Activated naive CD8-positive, alpha-beta T cell treated with anti-CD3 and anti-CD28 coated beads for 36 hours (primary cell): Measurements from ENCODE around the gene IZUMO1. TPM values are rescaled to one million over a fixed set of nuclear protein-coding genes. Genes with fewer than 3 reads are reported as not detected.
A peak's percentile ranks its signal among the peaks of the same experiment; 100 is the strongest.
"Not testable (repeated sequence)": the region's sequence is repeated elsewhere in the genome, so short reads cannot be mapped to it uniquely, and the experiment has no call there.

Experiments used
- DNase-seq: peaks from one replicate; pipeline ENCODE4 v3.0.0; 2021
- H3K27ac Mint-ChIP-seq: one replicate; pipeline ENCODE4 v1.8.0; 2022; ENCODE audit warnings: mild to moderate bottlenecking, moderate library complexity, mixed read lengths
- H3K27me3 Mint-ChIP-seq: one replicate; pipeline ENCODE4 v1.8.0; 2022; ENCODE audit warnings: mild to moderate bottlenecking, mixed read lengths
- H3K36me3 Mint-ChIP-seq: one replicate; pipeline ENCODE4 v1.8.0; 2021; ENCODE audit warnings: mild to moderate bottlenecking, mixed read lengths
- H3K4me1 Mint-ChIP-seq: one replicate; pipeline ENCODE4 v1.8.0; 2021; ENCODE audit warnings: mixed read lengths
- H3K4me3 Mint-ChIP-seq: one replicate; pipeline ENCODE4 v1.8.0; 2022; ENCODE audit warnings: mild to moderate bottlenecking, moderate library complexity, mixed read lengths
- H3K9me3 Mint-ChIP-seq: one replicate; pipeline ENCODE4 v1.8.0; 2022; ENCODE audit warnings: mixed read lengths
- total RNA-seq, 2 experiments: library from RNA; stranded (reverse); gene quantifications; one replicate each; pipeline ENCODE4 v1.2.3, GENCODE V29; 2021

IZUMO1 gene
- total RNA-seq, 2 experiments from 2014 or later: not detected

DNA sequence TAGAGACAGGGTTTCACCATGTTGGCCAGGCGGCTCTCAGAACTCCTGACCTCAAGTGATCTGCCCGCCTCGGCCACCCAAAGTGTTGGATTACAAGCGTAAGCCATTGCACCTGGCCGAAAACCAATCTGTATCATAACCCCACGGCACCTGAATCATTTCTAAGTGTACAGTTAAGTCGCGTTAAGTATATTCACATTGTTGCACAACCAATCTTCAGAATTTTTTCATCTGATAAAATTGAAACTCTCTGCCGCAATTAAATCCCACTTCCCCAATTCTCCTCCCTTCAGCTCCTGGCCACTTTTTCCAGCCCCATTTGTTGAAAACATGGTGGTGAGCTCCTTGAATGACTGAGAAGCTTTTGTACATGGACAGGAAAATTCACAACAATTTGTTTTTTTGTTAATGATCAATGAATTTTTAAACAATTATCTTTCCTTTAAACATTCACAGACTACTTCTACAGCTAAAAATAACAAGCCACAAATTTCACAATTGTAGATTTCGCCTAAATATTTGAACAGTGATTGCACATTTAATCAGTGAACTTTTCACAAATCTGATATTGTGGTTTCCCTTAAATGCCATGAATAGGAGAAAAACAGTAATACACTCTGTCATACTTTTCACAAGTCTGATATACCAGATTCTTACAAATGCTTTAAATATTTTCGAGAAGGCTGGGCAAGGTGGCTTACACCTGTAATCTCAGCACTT lies 22.4 kb upstream of the IZUMO1 start:
- H3K27me3 Mint-ChIP-seq: peaks cover 10% of the 10 kb centered on the region
- H3K4me1 Mint-ChIP-seq: no peaks in the 10 kb centered on the region
- H3K9me3 Mint-ChIP-seq: no peaks in the 10 kb centered on the region
- no peak overlapping the region for H3K27ac Mint-ChIP-seq
- no peak overlapping the region for H3K4me3 Mint-ChIP-seq
- H3K36me3 Mint-ChIP-seq: no peaks in the 10 kb centered on the region
- DNase-seq: no peak

DNA sequence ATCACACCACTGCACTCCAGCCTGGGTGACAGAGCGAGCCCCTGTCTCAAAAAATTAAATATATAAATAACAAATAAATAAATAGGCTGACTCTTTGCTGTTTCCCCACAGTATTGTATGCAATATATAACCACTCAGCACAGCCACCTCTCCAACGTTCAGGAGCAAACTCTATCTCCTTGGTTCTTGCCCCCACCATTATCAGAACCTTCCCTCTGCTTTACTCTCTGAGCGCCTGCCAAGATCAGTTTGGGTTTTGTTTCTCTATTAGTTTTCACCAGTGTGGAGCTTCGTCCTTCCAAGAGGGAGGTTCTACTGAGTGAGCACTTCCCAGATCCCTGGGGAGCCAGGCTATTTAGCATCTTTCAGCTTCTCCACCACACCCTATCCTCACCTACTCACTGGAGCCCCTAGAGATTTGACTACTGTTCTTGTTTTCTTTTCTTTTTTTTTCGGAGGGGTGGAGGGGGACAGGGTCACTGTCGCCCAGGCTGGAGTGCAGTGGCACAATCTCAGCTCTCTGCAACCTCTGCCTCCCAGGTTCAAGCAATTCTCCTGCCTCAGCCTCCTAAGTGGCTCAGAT lies 21.6 kb upstream of the IZUMO1 start:
- H3K27me3 Mint-ChIP-seq: peaks cover 10% of the 10 kb centered on the region
- H3K36me3 Mint-ChIP-seq, H3K27ac Mint-ChIP-seq, H3K9me3 Mint-ChIP-seq, H3K4me3 Mint-ChIP-seq, DNase-seq, H3K4me1 Mint-ChIP-seq: not testable (repeated sequence)

DNA sequence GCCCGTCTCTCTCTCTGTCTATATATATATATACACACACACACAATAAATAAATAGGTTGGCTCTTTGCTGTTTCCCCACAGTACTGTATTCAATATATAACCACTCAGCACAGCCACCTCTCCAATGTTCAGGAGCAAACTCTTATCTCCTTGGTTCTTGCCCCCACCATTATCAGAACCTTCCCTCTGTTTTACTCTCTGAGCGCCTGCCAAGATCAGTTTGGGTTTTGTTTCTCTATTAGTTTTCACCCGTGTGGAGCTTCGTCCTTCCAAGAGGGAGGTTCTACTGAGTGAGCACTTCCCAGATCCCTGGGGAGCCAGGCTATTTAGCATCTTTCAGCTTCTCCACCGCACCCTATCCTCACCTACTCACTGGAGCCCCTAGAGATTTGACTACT lies 19.1 kb upstream of the IZUMO1 start:
- H3K27me3 Mint-ChIP-seq: peaks cover 18% of the 10 kb centered on the region
- not testable (repeated sequence) for H3K36me3 Mint-ChIP-seq, DNase-seq, H3K4me1 Mint-ChIP-seq, H3K9me3 Mint-ChIP-seq, H3K27ac Mint-ChIP-seq, H3K4me3 Mint-ChIP-seq

DNA sequence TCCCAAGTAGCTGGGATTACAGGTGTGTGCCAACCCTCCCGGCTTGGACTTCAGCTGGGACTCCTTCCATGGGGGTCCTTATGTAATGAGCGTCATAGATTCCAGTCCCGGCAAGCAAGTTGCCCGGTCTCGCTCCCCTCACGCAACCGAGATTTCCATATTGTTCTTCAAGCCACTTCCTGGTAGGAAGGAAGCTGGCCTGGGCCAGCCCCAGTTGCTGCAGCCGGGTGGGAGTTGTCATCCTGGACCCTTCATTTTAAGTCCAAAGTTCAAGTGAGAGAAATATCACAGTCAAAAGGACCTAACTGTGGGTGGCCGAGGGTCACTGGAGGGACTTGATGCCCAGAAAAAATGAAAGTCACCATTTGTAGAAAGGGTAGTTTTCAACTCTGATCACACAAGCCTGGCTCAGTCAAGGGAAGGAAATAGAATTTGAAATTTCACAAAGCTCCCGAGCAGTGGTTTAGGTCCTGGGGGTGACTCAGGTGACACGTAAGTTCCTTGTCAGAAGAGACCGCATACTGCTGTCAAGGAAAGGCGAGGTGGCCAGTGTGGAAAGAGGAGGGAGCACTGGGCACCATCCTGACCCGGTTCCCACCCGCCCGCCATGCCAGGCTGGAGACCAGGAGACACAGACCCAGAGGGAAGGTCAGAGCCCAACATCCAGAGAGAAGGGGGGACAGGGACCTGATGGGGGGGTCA lies 13.9 kb upstream of the IZUMO1 start:
- Mint-ChIP-seq H3K36me3 (no peaks in the 10 kb centered on the region), H3K4me3 (no peak overlapping the region), H3K4me1 (peaks cover 7% of the 10 kb centered on the region), H3K27ac (peak overlapping the region; percentile 74), H3K9me3 (no peaks in the 10 kb centered on the region), H3K27me3 (peaks cover 19% of the 10 kb centered on the region)
- DNase-seq: peak; percentile 30

DNA sequence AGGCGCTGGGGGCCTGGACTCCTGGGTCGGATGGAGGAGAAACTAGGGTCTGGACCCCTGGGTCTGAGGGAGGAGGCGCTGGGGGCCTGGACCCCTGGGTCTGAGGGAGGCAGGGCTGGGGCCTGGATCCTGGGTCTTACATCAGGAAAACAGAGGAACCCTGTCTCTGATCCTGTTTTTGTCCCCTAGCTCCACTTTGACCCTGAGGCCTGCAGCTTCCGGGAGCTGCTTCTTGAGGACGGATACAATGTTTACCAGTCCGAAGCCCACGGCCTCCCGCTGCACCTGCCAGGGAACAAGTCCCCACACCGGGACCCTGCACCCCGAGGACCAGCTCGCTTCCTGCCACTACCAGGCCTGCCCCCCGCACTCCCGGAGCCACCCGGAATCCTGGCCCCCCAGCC lies 11.0 kb upstream of the IZUMO1 start:
- Mint-ChIP-seq H3K9me3 (no peaks in the 10 kb centered on the region), H3K27ac (no peak overlapping the region), H3K36me3 (no peaks in the 10 kb centered on the region), H3K4me3 (no peak overlapping the region), H3K27me3 (peaks cover 41% of the 10 kb centered on the region), H3K4me1 (peaks cover 17% of the 10 kb centered on the region)
- no peak for DNase-seq

DNA sequence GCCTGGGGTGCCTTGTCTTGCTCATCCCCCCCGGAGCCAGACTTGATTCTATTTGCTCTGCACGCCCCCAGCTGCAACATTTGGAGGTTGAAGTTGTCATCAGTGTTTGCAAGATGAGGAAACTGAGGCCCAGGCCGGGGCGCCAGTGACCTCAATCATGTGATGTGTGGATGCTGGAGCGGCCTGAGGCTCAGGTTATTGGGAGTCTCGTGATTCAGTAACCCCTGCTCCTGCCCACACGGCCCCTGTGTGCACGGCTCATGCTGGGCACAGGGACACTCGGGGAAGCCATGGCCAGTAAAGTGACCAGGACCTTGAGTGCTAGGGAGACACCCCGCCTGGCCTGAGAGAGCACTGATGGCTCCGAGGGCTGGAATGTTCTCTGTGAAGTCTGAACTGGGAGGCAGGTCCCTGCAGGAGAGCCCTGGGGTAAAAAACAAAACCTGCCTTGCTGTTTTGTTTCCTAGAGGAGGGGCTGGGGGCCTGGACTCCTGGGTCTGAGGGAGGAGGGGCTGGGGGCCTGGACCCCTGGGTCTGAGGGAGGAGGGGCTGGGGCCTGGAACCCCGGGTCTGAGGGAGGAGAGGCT lies 10.5 kb upstream of the IZUMO1 start:
- no peak overlapping the region for H3K4me3 Mint-ChIP-seq
- no peaks in the 10 kb centered on the region for H3K9me3 Mint-ChIP-seq
- peaks cover 42% of the 10 kb centered on the region for H3K27me3 Mint-ChIP-seq
- no peaks in the 10 kb centered on the region for H3K36me3 Mint-ChIP-seq
- peaks cover 18% of the 10 kb centered on the region for H3K4me1 Mint-ChIP-seq
- no peak for DNase-seq
- H3K27ac Mint-ChIP-seq: no peak overlapping the region

DNA sequence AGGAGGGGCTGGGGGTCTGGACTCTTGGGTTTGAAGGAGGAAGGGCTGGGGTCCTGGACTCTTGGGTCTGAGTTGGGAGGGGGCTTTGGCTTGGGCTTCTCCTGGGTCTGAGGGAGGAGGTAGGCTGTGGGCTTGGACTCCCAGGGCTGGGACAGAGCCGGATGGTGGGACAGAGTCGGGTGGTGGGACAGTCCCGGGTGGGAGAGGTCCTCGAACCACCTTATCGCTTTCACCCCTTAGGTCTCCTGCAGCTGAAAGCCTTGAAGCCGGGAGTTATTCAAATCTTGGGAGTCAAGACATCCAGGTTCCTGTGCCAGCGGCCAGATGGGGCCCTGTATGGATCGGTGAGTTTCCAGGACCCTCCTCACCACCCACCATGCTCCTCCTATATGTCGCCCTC lies 10.0 kb upstream of the IZUMO1 start:
- no peak overlapping the region for H3K27ac Mint-ChIP-seq
- no peaks in the 10 kb centered on the region for H3K36me3 Mint-ChIP-seq
- H3K27me3 Mint-ChIP-seq: peaks cover 47% of the 10 kb centered on the region
- no peak overlapping the region for H3K4me3 Mint-ChIP-seq
- H3K4me1 Mint-ChIP-seq: peaks cover 20% of the 10 kb centered on the region
- H3K9me3 Mint-ChIP-seq: no peaks in the 10 kb centered on the region
- no peak for DNase-seq

DNA sequence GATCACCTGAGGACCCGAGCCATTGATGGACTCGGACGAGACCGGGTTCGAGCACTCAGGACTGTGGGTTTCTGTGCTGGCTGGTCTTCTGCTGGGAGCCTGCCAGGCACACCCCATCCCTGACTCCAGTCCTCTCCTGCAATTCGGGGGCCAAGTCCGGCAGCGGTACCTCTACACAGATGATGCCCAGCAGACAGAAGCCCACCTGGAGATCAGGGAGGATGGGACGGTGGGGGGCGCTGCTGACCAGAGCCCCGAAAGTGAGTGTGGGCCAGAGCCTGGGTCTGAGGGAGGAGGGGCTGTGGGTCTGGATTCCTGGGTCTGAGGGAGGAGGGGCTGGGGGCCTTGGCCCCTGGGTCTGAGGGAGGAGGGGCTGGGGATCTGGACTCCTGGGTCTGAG lies 9.5 kb upstream of the IZUMO1 start:
- H3K4me3 Mint-ChIP-seq: no peak overlapping the region
- DNase-seq: no peak
- H3K4me1 Mint-ChIP-seq: peaks cover 20% of the 10 kb centered on the region
- no peak overlapping the region for H3K27ac Mint-ChIP-seq
- H3K36me3 Mint-ChIP-seq: no peaks in the 10 kb centered on the region
- peaks cover 47% of the 10 kb centered on the region for H3K27me3 Mint-ChIP-seq
- no peaks in the 10 kb centered on the region for H3K9me3 Mint-ChIP-seq

DNA sequence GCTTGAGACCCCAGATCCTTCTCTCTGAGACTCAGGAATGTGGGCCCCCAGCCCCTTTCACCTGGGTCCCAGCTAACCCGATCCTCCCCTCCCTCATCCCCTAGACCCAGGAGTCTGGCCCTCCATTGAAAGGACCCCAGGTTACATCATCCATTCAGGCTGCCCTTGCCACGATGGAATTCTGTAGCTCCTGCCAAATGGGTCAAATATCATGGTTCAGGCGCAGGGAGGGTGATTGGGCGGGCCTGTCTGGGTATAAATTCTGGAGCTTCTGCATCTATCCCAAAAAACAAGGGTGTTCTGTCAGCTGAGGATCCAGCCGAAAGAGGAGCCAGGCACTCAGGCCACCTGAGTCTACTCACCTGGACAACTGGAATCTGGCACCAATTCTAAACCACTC lies 9.1 kb upstream of the IZUMO1 start:
- Mint-ChIP-seq H3K27me3 (peaks cover 46% of the 10 kb centered on the region), H3K4me3 (no peak overlapping the region), H3K9me3 (no peaks in the 10 kb centered on the region), H3K36me3 (no peaks in the 10 kb centered on the region), H3K4me1 (peaks cover 18% of the 10 kb centered on the region), H3K27ac (no peak overlapping the region)
- no peak for DNase-seq

DNA sequence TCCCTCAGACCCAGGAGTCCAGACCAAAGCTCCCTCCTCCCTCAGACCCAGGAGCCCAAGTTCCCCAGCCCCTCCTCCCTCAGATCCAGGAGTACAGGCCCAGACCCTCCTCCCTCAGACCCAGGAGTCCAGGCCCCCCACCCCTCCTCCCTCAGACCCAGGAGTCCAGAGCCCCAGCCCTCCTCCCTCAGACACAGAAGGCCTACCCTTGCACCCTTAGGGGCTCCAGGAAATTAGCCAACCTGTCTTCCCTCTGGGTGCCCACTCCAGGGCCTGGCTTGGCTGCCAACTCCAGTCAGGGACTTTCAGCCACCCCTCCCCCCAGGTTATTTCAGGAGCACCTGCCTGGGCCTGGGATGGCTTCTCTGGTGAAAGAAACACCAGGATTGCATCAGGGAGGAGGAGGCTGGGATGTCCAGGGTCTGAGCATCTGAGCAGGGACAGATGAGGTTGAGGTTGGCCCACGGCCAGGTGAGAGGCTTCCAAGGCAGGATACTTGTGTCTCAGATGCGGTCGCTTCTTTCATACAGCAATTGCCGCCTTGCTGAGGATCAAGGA lies 8.5 kb upstream of the IZUMO1 start, which contains the start of gene FGF21:
FGF21 (plus strand) TSS at position 441 of the 558 bp plus-strand sequence. CDS start 713 bp downstream, outside the sequence.
- Mint-ChIP-seq H3K27ac (no peak within 1 kb of the TSS), H3K4me3 (no peak within 1 kb of the TSS), H3K27me3 (peaks cover 40% of the 10 kb centered on the region), H3K4me1 (peaks cover 12% of the 10 kb centered on the region), H3K9me3 (no peaks in the 10 kb centered on the region), H3K36me3 (no peaks in the 10 kb centered on the region)
- no peak for DNase-seq

DNA sequence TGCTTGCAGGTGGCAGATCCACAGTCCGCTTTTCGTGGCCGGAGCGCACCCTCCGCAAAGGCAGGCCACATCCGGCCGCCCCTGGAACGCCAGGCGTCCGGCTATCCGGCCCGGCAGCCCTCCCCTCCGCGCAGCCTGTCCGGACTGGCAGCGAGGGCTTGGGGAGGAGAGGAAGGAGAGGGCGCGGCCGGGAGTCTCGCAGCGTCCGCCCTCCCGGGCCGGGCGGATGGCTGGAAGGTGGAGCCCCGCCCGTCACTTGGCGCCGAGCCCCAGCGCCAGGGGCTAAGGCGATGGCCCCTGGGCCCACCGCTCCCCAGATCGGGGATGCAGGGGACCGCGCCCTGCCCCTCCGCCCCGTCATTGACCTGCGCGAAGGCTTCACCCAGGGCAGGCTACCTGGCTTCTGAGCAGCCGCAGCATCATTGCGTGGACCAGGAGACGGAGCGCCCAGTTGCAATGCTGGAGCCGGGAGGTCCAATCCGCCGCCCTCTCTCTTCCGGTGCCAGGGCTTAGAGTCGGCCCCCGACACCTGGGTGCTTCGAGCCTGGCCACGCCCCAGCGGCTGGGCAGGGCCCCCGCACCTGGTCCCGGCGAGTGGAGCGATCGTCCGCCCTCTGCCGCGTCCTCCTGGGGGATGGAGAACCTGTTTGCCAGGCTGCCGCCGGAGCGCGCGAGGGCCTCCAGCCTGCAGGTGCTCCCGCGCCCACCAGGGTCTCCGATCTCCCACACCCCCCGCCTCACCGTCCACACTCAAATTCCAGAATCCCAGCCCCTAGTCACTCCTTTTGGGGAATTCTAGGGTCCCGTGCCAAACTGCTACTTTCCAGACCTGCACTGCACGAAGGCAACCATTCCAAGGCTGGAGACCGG lies 6.0 kb upstream of the IZUMO1 start, which contains the start of gene FUT1:
FUT1 (minus strand) TSS at position 146 of the 870 bp plus-strand sequence. CDS start 1,360 bp downstream, outside the sequence.
- Mint-ChIP-seq H3K4me1 (peaks cover 12% of the 10 kb centered on the region), H3K9me3 (no peaks in the 10 kb centered on the region), H3K36me3 (no peaks in the 10 kb centered on the region), H3K27ac (no peak within 1 kb of the TSS), H3K4me3 (peak within 1 kb of the TSS; percentile 72), H3K27me3 (peaks cover 37% of the 10 kb centered on the region)
- peak; percentile 52 for DNase-seq

DNA sequence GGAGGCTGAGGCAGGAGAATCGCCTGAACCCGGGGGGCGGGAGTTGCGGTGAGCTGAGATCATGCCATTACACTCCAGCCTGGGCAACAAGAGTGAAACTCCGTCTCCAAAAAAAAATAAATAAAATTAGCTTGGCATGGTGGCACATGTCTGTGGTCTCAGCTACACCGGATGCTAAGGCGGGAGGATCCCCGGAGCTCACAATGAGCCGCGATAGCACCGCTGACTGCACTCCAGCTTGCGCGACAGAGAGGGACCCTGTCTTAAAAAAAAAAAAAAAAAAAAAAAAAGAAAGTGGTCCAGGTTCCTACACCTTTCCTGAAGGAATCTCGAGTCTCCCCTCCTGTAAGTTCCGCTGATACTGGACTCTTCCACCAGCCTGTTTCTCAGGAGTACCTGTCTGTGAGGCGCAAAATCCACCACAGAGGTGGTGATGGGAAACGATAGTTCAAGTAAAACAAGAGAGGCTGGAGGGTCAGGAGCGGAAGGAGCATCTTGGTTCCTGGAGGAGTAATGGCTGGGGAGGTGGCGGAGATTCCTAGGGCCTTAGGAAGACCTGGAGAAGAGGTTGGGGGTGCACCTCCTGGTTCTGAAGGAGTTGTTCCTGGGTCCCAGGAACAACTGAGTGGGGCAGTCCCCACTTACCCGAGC lies 5.3 kb upstream of the IZUMO1 start:
- Mint-ChIP-seq H3K36me3 (no peaks in the 10 kb centered on the region), H3K9me3 (no peaks in the 10 kb centered on the region), H3K27me3 (peaks cover 37% of the 10 kb centered on the region), H3K4me1 (peaks cover 14% of the 10 kb centered on the region), H3K4me3 (peak overlapping the region; percentile 51), H3K27ac (no peak overlapping the region)
- no peak for DNase-seq

DNA sequence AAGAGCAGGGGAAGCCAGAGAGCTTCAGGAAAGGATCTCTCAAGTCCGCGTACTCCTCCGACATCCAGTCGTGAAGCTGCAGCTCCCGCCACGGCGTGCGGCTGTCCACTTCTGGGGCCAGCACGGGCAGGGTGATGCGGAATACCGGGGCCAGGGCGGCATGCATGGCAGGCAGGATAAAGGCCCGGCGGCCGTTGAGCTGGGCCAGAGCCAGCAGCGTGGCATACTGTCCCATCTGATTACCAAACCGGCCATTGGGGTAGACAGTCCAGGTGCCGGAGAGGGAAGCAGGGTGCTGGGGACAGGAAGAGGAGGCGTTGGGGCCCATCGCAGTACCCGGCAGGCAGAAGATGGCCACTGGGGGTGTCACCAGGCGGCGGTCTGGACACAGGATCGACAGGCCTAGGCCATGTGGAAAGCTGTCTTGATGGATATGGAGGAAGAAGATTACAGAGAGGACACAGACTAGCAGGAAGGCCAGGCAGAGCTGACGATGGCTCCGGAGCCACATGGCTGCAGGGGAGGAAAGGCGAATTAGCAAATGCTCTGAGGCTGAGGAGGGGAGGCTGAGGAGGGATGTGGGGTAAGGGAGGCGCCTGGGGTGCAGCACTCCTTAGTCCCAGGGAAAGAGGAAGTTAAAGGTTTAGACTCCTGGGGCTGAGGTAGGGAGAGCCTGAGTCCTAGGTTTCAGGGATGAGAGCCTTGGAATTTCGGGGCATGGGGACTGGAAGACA lies 4.2 kb upstream of the IZUMO1 start:
- Mint-ChIP-seq H3K36me3 (peaks cover 2% of the 10 kb centered on the region), H3K27me3 (peaks cover 44% of the 10 kb centered on the region), H3K4me3 (peak overlapping the region; percentile 14), H3K27ac (no peak overlapping the region), H3K4me1 (peaks cover 21% of the 10 kb centered on the region), H3K9me3 (peaks cover 2% of the 10 kb centered on the region)
- DNase-seq: no peak
